HG03064 (cell line): ENCODE measurements around the gene MYO1E.

ENCODE experiments used
- ATAC-seq: cut with Tn5 transposase; IDR thresholded peaks from one replicate; pipeline ENCODE4 v1.9.1; 2021; ENCODE audit warnings: low read depth; ENCODE audit not compliant: unreplicated experiment

The MYO1E gene

DNA sequence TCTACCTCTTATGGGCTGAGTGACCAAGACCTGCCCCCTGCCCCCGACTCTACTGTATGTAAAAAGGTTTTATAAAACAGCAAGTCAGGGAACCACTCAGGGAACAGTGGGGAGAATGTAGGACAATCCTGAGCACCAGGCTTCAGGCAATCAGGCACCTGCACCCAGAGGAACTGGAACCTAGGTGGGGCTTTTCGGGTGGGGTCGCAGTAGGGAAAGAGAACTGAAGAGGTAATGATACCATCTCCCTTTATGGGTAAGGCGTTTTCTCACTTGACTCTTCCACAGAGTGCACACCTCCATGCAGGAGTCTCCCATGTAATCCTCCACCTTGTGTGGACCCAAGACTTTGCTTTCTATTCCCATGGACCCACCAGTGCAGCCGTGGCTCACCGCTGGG lies 45.8 kb downstream of the MYO1E start:
- ATAC-seq = no peak

GRCh38 chr15:59322056-59322759 lies 50.5 kb downstream of the MYO1E start:
- ATAC-seq = no peak

DNA sequence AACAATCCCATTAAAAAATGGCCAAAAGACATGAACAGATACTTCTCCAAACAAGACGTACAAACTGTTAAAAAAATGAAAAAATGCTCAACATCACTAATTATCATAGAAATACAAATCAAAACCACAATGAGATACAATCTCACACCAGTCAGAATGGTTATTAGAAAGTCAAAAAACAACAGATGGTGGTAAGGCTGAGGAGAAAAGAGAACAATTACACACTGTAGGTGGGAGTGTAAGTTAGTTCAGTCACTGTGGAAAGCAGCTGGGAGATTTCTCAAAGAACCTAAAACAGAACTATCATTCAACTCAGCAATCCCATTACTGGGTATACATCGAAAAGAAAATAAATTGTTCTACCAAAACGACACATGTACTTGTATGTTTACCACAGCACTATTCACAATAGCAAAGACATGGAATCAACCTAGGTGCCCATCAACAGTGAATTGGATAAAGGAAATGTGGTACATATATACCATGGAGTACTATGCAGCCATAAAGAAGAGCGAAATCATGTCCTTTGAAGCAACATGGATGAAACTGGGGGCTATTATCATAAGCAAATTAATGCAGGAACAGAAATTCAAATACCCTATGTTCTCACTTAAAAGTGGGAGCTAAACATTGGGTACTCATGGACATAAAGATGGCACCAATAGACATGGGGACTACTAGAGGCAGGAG lies 51.5 kb downstream of the MYO1E start:
- ATAC-seq = no peak

- ATAC-seq = no peak
Observed at GRCh38 chr15:59317211-59317610, 55.5 kb downstream of the MYO1E start.

GRCh38 chr15:59315914-59316451 lies 56.7 kb downstream of the MYO1E start:
- ATAC-seq = no peak

GRCh38 chr15:59313641-59314332 lies 58.9 kb downstream of the MYO1E start:
- ATAC-seq = peak; percentile 76

DNA sequence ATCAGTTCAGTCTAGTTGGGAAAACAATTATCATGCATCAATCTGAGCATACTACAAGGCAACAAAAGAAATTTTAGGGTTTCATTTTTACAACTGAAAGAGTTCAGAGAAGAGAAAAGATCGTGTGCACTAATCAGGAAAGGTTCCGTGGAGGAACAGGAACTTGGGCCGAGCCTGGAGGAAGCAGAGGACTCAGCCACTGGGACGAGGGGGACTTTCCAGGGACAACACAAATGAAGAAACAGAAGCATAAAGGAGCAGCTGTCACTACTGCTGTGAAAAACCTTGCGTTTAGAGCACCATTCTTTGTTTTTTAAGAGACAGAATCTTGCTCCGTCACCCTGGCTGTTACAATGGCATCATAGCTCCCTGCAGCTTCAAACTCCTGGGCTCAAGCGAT lies 60.5 kb downstream of the MYO1E start:
- ATAC-seq = no peak

- no peak for ATAC-seq
Observed at GRCh38 chr15:59311195-59311594, 61.5 kb downstream of the MYO1E start.

- no peak for ATAC-seq
Observed at GRCh38 chr15:59309405-59309804, 63.3 kb downstream of the MYO1E start.

- no peak for ATAC-seq
Observed at GRCh38 chr15:59307165-59307537, 65.5 kb downstream of the MYO1E start.

DNA sequence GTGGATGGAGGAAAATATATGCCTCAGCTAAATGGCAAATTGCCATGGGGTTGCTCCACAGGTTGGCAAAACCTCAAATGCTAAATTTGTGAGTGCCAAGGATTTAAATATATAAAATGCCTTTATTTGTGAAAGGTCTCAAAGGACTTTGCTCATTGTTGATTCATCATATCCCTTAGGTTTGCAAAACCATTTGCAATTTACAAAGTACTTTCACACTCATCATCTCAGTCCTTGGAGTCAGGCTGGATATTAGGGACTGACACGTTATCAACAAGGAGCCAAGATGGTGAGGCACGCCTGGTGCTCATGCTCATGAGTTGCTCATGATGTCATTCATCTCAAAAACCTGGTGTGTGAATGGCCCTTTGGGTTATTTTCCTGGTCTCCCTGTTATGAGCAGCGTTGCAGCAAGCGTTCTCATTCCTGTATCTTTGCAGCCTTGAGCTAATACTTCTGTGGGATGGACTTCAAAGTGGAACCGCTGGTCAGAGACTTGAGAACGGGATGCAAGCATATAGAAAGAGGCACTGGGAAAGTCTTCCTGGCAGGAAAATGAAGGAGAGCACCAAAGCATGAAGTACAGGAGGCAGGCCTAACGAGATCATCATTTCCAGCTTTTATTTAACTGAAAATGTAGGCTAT lies 66.0 kb downstream of the MYO1E start:
- ATAC-seq = no peak

- no peak for ATAC-seq
Observed at GRCh38 chr15:59304807-59305206, 67.9 kb downstream of the MYO1E start.

GRCh38 chr15:59304034-59304795 lies 68.5 kb downstream of the MYO1E start:
- ATAC-seq = no peak

DNA sequence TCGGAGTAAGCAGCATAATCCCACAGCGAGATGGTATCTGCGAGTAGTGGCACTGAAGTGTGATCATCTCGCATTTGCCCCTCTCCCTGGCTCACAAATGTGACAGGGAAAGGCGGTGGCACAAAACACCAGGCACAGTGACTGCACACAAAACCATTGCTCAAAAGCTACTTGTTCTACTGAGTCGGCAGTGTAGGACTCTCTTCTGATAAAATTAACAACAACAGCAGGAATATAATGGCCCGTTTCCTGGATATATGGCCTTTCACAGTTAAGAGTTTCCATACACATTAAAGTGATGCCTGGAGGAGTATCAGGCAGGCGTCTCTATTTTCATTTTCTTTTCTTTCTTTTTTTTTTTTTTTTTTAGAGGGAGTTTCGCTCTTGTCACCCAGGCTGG lies 69.0 kb downstream of the MYO1E start:
- ATAC-seq = no peak

DNA sequence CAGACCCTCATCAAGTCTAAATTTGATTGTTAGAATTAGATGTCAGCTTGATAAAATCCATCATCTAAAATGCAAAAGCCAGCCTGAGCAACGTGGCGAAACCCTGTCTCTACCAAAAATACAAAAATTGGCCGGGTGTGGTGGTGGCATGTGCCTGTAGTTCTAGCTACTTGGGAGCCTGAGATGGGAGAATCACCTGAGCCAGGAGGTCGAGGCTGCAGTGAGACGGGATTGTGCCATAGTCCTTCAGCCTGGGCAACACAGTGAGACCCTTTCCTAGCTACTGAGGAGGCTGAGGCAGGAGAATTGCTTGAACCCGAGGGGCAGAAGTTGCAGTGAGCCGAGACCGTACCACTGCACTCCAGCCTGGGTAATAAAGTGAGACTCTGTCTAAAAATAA lies 69.5 kb downstream of the MYO1E start:
- ATAC-seq = no peak

DNA sequence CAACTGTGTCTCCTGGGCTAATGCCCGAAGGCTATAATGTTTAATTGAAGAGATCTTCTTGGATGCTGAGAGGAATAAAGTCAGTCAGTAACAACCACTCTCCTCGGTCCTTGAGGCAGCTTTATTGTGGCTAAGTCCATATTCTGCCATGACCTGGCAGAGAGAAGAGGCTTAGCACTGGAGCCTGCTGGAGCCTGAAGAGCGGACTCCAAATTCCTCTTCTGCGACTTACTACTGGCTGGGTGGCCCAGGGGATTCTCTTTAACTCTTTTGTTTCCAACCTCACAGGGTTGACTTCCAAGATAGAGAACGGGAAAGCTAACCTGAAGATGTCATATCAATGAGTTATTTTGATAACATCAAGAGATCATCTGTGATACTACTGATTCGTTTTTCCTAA lies 71.1 kb downstream of the MYO1E start:
- no peak for ATAC-seq

- ATAC-seq = no peak
Observed at GRCh38 chr15:59300618-59301139, 72.0 kb downstream of the MYO1E start.

DNA sequence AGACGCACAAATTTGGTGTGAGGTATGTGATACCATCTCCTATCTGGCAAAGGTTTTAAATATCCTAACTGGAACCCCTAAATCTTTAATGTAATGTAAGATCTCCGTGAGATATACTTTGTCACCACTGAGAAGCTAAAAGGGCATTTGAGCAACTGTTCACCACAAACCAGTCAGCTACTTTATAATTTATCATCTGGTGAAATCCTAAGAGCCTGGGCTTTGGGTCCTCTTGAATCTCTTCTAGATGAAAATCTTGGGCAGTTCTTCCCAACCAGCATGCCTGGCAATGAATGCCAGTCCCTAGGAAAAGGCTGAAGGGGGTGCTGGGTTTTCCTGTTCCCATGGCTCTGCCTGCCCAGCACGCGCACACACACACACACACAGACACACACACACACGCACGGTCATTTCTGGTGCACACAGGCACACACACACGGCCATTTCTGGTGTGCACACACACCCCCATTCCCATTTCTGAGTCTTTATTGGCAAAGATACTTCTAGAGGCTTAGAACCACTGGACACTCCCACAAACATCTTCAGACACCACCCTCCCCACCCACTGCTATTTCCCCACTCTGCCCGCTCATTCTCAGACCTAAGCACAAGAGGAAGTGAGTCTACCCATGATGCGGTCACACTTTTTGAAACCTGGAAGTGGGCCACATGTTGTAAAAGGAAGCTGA lies 72.6 kb downstream of the MYO1E start:
- peak; percentile 46 for ATAC-seq

DNA sequence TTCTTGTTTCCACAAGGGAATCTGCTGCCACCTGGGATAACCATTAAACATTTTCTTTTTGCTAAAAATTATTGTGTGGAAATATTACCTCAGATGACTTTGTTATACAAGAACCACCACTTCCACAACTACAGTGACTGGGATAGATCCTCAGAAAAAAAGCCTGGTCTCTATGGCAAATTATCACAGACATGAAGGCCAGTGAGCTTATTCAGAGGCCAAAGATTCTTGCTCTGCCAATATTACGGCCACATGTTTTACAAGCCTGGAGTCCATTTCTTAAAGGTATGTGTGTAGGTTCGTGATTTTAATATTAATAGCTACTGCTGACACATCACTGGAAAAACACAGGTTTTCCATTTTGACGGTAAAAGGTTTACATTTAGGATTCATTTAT lies 73.8 kb downstream of the MYO1E start:
- ATAC-seq = no peak
